Measurements from ENCODE around the gene DCTN4.

DNA sequence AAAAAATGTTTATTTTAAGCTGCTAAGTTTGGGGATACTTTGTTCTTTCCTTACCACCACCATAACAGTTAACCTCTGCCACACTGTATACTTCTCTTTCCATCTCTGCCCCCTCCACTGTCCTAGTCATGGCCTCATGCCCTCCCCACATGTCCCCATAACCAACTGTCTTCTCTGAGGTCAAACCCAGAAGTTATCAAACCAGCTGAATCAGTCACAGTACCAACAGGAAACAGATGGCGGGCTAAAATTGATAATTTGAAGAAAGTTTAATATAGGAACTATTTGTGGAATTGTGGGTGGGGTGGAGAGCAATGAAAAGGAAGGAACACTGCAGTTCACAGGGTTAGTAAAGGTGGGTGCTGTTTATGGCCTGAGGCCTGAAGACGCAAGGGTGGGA lies 5.7 kb upstream of the DCTN4 start:
- TF ChIP-seq CTCF (conservative IDR thresholded peaks at IDR 0.05; ENCODE audit: low read depth, low read length) = no peak
- no peak for TF ChIP-seq EZH2 (IDR thresholded peaks at IDR 0.05; ENCODE audit: borderline replicate concordance, low read depth, low read length, poor library complexity, severe bottlenecking)

Measured in A673 (cell line).